HG03196 (cell line): Measurements from ENCODE around the gene POM121L12.

Experiments used
- ATAC-seq: cut with Tn5 transposase; IDR thresholded peaks from one replicate; pipeline ENCODE4 v1.9.1; 2021; ENCODE audit not compliant: unreplicated experiment

Gene POM121L12

DNA sequence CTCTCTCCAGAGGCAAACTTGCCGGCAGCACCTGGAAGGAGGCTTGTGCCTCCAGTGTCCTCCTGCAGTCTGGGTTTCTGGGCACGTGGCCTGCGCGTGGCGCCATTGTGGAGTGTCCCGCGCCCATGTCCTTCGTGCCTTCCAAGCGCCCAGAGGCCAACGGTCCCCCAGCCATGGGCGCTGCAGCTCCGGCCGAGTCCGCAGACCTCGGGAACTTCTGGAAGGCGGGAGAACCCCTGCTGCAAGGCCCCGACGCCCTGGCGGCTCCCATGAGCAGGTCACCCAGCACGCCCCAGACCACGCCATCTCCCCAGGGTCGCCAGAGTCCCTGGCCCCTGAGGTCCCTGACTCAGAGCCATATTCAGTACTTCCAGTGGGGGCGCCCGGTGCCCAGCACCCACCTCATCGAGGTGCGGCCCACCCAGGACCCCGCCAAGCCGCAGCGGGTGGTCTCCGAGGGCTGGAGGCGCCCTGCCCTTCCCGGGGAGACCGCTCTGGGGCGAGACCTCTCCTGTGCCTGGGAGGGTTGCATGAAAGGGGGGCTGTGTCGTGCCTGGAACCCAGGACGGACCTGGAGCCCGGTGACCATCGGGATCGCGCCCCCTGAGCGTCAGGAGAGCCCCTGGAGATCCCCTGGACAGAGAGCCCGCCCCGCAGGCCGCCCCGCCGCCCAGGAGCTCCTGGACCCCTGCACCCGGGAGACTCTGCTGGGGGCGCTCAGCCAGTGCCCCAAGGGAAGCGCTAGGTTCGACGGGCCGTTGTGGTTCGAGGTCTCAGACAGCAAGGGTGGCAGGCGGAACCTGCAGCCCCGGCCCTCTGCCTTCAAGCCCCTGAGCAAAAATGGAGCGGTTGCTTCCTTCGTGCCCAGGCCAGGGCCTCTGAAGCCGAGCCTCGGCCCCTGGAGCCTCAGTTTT lies at the start of gene POM121L12:
POM121L12 (plus strand) TSS at position 135 of the 914 bp plus-strand sequence; CDS start at position 174, 39 bp downstream.
- ATAC-seq, result no peak

DNA sequence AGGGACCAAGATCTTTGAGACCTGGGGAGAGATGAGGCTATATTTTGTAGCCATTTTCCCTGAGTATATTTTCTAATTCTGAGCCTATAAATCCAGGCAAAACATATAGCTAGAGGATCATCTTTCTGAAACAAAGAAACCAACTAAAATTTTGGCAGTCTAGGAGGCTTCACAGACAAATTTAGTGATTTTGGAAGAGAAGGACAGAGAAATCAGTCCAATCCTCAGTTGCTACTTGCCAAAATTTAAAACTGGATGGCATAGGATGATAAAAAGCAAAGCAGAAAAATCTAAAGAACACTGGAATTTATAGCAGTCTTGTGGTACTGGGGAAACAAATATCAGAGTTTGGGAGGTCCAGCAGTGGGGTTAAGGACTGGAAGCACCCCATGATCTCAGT lies 43.4 kb upstream of the POM121L12 start:
- ATAC-seq, result no peak

DNA sequence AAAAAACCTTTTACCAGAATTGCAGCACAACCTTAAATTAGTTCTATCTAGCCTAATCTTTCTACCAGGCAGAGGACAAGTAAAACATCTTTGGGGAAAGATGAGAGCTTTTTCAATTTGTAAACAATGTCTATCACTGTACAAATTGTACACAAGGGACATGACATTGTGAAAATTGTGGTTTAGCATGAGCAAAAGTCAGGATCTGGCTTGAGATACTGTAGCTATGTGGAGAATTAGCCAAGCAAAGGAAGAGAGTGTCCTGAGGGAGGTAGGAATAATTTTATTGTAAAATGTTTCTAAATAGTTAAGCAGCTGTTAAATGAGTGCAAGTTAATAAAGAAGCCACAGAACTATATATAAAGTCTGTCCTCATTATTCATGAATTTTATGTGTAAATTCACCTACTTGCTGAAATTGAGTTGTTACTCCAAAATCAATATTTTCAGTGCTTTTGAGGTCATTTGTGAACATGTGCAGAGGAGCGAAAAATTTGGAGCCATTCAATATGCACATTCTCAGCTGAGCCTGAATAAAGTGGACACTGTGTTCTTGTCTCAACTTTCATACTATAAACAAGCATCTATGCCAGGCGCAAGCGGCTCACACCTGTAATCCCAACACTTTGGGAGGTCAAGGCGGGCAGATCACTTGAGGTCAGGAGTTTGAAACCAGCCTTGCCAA lies 42.8 kb upstream of the POM121L12 start:
- ATAC-seq, result no peak

DNA sequence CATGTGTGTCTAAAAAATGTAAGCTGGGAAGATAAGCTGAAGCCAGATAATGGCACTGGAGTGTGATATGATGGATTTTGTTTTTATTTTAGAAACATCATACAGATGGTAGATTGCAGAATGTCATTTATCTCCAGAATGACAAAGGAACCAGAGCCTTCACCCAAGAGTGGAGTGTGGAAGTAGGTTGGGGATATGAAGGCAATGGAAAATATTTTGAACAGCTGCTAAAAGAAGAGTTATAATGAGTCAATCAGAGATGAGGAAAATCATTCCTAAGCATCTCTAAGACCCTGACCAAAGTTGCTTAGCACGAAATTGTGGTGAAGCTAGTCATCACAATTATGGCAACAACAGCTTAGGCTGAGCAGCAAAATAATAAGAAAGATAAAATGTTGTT lies 39.8 kb upstream of the POM121L12 start:
- ATAC-seq, result no peak

DNA sequence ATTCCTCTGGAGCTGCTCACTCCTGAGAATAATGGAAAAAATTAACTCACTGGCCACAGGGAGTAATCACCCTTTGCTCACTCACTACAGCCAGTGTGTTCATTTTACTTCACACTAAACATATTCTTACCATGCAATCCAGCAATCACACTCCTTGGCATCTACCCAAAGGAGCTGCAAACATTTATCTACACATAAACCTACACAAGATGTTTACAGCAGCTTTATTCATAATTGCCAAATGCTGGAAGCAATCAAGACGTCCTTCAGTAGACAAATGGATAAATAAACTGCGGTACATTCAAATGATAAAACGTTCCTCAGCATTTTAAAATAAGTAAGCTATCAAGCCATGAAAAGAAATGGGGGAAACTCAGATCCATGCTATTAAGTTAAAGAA lies 34.2 kb upstream of the POM121L12 start:
- ATAC-seq, result no peak

DNA sequence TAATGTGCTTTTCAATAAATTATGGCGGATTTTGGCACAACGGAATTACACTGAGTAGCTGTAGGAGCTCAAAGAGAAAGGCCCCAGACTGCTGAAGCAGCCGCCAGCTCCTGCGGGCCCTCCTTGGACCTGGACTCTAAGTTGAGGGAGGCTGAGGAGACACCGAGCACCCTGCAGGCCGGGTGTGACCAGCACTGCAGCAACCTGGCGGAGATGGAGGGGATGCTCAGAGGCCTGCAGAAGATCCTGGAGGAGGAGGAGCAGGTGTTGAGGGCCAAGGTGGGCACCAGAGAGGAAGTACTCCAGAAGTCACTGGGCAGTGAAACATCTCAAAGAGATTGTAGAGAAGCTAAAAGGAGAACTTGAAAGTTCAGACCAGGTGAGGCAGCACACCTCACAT lies 33.0 kb upstream of the POM121L12 start:
- ATAC-seq, result no peak

DNA sequence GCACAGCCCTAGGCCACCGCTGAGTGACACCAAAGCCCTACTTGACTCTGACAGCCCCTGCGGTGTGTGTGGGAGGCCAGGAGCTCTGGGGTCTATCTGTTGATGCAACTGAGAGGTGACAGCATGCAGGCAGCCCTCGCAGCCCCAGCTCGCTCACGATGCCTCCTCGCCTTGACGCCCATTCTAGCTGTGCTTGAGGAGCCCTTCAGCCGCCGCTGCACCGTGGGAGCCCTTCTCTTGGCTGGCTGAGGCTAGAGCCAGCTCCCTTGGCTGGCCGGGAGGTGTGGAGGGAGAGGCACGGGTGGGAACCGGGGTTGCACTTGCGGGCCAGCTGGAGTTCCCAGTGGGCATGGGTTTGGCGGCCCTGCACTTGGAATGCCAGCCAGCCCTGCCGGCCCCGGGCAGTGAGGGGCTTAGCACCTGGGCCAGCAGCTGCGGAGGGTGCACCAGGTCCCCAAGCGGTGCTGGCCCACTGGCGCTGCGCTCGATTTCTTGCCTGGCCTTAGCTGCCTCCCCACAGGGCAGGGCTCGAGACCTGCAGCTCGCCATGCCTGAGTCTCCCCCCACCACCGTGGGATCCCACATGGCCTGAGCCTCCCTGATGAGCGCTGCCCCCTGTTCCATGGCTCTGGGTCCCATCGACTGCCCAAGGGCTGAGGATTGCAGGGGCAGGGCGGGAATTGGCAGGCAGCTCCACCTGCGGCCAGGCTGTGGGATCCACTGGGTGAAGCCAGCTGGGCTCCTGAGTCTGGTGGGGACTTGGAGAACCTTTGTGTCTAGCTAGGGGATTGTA lies 31.6 kb upstream of the POM121L12 start:
- no peak for ATAC-seq

DNA sequence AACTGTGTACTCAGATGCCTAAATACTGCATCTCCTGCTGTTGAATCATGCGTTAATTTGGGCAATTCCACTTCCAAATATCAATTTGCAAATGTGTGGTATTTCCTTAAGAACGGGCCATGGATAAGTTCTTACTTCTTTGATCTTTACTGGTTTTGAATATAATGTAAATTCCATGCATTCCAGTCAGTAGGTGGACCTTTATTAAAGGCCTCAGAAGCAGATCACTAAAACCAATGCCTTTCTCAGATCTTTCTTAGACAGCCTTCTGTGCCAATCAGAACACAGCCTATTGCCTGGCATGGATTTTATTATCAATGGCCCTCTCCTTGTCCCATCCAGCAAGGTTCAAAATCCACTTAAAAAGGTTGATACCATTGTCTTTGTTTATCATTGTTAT lies 21.5 kb upstream of the POM121L12 start:
- ATAC-seq, result no peak

DNA sequence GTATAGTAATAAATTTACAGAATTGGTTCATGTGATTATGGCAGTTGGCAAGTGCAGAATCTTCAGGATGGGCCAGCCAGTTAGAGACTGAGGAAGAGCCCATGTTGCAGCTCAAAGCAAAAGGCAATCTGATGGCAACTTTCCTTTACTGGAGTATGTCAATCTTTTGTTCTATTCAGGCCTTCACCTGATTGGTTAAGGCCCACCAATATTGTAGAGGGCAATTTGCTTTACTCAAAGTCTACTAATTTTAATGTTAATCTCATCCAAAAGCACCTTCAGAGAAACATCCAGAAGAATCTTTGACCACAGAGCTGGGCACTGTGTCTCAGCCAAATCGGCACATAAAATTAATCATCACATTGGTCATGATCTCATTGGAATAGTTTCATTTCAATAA lies 20.0 kb upstream of the POM121L12 start:
- ATAC-seq, result no peak

DNA sequence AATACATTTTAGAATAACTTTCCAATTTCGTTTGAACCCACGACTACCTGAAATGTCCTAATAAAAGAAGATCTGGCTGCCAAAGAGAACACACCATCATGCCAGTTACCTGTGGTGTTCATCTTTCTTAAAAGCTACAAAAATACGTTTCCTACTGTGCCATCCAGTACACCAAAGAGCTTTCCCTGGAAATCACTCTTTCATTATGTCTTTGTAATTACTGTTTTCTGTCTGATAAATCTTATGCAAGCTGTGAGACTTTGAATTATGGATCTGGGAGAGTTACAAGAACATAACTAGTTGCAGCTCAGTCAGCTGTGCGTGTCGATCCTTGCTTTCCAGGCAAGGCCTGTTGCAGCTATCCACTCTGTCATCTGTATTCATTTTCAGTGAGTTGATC lies 12.5 kb upstream of the POM121L12 start:
- no peak for ATAC-seq

DNA sequence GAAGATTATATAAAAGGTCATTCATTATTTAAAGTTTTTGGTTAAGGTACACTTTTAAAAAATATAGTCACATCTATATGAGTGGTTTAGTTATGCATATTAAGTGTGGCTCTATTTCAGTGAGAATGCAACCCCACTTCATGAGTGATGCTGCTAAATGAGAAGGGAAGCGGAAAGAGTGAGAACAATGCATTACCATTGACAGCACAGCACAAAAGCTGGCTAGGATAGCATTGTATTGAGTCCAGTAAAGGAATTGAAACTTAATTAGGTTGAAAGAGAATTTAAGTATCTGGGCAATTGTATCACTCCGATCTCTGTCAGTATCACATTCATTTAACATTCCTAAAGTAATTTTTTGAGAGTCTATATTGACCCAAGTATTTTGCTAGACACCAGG lies 13.2 kb downstream of the POM121L12 start:
- no peak for ATAC-seq

DNA sequence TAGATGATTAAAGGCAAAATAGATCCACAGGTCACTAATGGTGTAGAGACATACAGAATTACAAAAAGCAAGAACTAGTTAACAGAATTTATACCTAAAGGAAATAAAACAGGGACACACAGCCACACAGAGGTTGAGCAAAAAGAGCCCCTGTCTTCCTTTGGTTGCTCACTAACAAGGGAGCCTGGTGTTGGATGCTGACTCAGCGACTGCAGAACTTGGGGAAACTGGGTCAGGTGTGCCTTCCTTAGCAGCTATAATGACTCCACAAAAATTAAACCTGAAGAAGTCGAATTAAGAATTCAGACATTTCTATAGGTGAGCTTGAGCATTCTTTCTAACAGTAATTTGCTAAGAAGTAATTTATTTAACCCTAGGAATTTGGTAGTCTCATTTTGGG lies 15.0 kb downstream of the POM121L12 start:
- no peak for ATAC-seq

DNA sequence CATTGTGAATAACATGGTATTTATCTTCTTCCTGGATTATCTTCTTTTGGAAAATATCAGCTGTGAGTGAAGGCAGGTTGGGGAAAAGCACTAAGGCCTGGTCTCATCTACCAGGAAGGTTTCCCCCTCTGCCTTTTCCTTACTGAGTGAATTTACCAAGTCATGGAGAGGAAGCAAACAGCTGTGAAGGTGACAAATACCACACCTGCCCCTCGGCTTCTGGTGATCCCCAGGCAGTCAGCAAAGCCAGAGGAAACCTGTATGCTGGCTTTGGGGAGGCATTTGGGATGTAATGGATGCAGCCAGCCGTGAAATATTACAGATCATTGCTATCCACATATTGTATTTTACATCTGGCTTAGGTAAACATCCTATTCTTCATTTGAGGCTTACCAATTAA lies 24.2 kb downstream of the POM121L12 start:
- no peak for ATAC-seq

DNA sequence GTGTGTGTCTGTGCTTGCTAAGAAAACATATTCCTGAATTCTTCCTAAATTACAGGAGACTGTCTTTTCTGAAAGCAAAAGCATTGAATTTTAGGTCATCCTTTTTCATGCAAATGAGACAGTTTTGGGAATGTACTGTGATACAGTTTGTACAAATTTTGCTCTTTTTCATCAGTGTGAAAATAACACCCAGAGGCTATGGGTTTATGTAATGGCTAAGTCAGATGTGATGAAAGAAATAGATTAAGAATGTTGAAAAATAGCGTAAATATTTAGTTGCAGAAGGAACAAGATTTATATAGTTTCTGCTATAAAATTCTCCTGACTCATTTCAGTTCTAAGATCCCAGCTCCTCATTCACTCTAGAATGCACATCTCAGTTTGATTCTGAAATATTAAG lies 24.6 kb downstream of the POM121L12 start:
- no peak for ATAC-seq

DNA sequence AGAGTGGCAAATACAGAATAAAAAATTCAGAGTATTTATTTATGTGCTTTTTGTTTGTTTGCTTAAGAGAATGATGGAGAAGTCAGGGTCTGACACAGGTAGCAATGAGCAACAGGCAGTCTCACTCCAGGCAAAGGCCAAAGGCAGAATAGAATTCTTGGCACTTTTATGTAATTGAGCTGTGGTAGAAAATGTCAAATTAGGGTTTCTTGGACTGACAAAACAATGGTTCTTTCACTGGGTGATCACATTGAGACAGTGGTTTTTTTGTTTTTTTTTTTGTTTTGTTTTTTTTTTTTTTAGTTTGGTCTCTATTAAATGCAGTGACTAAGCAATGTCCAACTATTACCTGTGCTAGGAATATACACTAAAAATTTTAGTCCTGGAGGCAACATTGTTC lies 27.4 kb downstream of the POM121L12 start:
- no peak for ATAC-seq

DNA sequence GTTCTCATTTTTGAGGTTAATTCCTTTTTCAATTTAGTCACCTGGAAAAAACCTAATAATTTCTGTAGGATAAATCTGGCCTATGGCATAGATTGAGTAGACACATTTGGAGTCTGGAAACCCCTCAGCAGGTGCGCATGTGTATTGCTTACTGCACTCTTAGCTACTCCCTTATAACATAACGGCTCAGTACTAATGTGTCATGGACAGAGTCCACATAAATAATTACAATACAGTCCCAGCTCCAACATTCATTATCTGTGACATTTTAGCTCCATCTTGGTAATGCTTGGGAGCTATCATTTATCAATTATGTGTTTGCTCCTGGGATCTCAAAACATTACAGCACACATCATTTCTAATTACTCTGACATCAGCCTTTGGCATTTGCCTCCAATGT lies 33.2 kb downstream of the POM121L12 start:
- ATAC-seq, result no peak

DNA sequence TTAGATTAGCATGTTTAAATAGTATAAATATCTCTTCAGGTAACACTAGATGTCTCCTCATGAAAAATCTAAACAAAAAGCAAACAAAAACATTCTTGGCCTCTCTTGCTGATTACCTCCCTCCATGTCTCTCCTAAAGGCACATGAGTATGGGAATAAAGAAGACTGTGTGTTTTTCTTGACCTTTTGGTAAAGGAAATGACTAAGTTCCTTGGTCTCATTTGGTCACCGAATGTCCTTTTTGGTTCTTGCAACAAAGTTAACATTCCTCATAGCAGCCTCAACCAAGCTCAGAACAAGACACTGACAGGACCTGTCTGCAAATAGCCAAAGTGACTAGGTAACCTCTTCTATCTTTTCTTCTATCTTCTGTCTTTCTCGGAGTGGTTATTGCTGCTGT lies 35.5 kb downstream of the POM121L12 start:
- no peak for ATAC-seq
